HG03378 (cell line): ENCODE measurements around the gene TMEFF1.

Experiments used
- ATAC-seq: cut with Tn5 transposase; IDR thresholded peaks from one replicate; pipeline ENCODE4 v1.9.1; 2021; ENCODE audit warnings: mild to moderate bottlenecking, moderate library complexity; ENCODE audit not compliant: unreplicated experiment

The TMEFF1 gene

DNA sequence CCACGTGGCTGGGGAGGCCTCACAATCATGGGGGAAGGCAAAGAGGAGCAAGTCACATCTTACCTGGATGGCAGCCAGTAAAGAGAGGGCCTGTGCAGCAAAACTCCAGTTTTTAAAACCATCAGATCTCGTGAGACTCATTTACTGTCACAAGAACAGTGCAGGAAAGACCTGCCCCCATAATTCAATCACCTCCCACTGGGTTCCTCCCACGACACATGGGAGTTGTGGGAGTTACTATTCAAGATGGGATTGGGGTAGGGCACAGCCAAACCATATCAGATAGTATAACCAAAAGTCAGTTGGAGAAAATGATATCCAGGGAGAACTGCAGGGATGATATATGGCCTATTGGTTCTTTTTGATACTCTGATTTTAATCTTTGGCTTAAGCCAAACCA is 94.9 kb downstream of the TMEFF1 start:
- no peak for ATAC-seq

- ATAC-seq = no peak
Observed at GRCh38 chr9:100573655-100574260, 100.8 kb downstream of the TMEFF1 start.

GRCh38 chr9:100575006-100575405 is 102.1 kb downstream of the TMEFF1 start:
- no peak for ATAC-seq

GRCh38 chr9:100575765-100576386 is 102.9 kb downstream of the TMEFF1 start:
- no peak for ATAC-seq

DNA sequence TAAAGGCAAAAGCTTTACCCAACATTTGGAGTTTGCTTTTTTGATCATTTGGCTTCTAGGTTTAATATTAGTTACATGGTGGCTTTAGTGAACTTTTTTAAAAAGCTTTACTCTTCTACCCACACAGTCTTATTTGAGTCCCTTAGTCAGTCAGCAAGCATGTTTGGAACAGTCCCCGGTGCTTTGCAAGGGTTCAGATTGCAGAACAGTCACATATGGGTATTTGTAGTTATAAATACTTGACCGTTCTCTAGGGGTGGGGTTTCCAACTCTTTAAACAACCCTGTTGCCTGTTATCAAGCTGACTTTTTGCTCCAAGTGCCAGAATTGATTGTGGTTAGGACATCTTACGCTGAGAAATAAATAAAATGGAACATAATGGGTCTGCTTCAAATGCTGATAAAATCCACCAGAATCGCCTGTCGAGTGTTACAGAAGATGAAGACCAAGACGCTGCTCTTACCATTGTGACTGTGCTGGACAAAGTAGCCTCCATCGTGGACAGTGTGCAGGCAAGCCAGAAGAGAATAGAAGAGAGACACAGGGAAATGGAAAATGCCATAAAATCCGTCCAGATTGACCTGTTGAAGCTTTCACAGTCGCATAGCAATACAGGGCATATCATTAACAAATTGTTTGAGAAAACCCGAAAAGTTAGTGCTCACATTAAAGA is 105.0 kb downstream of the TMEFF1 start, which contains the start of gene CAVIN4:
Gene CAVIN4, plus strand, starts transcription at position 304 of the 673 bp plus-strand sequence. Its CDS starts 65 bp downstream, at position 369.
- ATAC-seq = no peak

DNA sequence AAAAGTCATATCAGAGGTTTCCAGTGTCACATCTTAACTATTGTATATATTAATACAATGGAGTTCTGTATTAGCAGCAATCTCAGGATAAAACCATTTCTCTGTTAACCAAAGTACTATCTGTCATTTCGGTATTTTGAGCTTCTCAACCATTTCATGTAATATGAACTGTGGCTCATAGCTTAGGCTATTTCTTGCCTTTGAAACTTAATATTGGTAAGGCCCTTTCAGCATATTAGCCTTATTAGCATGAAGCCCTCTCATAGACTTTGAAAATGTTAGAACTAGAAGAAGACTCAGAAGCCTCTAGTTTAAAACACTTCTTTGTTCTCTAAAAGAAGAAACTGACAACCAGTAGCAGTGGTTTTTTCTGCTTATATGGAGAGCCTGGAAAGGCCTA is 105.7 kb downstream of the TMEFF1 start:
- ATAC-seq = no peak

GRCh38 chr9:100579665-100580064 is 106.7 kb downstream of the TMEFF1 start:
- no peak for ATAC-seq

GRCh38 chr9:100580257-100580656 is 107.3 kb downstream of the TMEFF1 start:
- ATAC-seq = no peak

DNA sequence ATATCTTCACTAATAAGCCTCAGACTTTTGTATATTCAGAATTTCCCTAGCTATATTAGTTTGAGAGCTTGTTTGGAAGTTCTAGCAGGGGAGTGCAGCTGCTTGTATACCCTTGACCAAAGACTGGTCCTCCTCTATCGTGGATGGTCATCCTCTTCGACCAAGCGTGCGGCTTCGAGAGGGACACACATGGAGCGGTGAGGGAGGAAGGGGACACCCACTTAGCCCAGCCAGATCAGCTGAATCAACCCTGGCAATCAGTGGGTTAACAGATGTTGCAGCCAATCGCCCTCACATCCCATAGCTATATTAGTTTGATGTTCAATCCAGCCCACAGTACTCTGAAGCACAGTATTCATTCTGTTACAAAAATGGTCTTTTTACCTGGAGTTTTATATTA is 108.1 kb downstream of the TMEFF1 start:
- ATAC-seq = no peak

DNA sequence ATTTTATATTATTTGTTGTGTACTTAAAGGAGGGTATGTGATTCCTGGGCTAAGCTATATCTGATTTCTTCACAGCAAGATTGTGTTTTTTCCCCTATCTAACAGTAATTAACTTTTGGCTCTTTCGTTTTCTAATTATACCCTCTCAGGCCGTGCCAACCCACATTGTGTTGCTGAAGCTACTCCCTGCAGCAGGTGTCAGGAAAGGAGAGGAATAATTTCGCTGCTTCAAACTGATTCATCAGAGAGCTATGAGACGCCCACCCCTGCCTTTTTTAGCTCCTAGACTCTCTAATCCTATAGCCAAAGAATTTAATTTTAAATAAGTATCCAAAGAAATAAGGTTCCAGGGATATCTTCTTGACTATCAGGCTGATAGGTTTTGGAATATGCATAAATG is 108.7 kb downstream of the TMEFF1 start:
- ATAC-seq = no peak

DNA sequence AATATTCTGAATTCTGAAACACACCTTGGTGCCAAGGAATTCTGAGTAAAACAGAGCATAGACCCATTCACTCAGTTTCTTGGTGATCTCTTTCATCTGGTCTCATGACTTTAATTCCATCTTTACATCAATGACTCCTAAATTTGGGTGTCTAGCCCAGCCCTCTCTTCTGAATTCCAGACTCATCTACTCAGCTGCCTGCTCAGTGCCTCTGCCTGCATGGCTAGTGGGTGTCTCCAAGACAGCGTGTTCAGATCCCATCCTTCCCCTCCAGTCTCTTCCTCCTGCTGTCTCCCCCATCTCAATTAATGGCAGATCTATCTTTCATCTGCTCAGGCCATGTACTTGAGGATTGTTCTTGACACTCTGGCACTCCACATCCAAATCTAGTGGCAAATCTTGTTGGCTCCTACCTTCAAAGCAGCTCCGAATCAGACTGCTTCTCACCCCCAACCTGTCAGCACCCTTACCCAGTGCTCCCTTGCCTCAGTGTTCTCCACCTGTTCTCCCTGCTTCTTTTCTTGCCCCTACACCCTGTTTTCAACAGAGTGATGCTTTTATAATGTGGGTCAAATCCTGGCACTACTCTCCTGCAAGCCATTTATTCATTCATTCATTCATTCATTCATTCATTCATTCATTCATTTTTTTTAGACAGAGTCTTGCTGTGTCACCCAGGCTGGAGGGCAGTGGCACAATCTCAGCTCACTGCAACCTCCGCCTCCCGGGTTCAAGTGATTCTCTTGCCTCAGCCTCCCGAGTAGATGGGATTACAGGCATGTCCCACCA is 110.3 kb downstream of the TMEFF1 start:
- ATAC-seq = no peak

DNA sequence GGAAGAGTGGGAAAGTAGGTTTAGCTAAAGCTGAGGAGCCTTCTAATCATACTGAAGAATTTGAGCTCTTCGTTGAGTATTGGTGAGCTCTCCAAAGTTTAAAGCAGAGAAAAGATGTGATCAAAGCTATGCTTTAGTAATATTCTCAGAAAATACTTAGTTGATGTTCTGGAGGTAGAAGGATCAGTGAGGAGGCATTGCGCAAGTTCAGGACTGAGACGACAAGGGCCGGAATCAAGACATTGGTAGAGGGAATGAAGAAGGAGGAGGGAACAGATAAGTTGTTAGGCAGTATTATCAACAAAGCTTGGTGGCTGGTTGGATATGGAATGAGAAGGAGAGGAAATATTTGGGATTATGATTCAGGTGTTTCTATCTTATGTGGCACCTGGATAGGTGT is 112.0 kb downstream of the TMEFF1 start:
- no peak for ATAC-seq

DNA sequence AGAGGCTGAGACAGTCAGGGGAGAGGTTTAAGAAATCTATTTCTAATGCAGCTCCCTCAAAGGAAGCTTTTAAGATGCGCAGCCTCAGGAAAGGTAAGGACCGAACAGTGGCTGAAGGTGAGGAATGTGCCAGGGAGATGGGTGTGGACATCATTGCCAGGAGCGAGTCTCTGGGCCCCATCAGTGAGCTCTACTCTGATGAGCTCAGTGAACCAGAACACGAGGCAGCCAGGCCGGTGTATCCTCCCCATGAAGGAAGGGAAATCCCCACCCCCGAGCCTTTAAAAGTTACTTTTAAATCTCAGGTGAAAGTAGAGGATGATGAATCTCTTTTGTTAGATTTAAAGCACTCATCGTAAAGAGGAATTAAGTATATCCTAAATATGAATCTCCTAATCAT is 113.1 kb downstream of the TMEFF1 start:
- no peak for ATAC-seq

DNA sequence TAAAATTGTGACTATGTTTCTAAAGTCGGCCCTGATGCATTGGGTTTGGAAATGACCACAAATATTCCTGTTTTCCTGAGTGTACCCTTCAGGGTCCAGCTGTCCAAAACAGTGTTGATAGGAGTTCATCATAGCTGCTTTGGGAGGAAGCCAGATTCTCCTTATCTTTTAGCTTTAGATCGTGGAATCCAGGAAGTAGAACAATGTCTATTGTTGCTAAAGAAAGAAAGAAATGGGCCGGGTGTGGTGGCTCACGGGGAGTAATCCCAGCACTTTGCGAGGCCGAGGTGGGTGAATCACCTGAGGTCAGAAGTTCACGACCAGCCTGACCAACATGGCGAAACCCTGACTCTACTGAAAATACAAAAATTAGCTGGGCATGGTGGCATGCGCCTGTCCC is 114.4 kb downstream of the TMEFF1 start:
- ATAC-seq = no peak

DNA sequence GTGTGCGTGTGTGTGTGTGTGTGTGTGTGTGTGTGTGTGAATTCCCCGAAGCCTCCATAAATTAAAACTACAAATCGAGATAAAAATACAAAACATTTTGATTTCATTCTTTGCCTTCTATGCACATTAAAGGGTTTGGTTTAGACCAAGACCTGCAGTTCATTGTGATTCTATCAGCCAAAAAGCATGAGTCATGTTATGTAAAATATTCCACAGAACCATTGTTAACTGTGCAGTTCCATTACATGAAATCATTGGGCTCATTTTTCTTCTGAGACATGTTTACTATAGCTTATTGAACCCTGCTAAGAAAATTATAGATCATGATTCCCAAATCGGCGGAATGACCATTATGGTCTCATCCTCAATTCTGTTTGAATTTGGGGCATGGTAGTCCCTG is 116.6 kb downstream of the TMEFF1 start:
- ATAC-seq = no peak

- no peak for ATAC-seq
Observed at GRCh38 chr9:100590481-100590880, 117.5 kb downstream of the TMEFF1 start.

DNA sequence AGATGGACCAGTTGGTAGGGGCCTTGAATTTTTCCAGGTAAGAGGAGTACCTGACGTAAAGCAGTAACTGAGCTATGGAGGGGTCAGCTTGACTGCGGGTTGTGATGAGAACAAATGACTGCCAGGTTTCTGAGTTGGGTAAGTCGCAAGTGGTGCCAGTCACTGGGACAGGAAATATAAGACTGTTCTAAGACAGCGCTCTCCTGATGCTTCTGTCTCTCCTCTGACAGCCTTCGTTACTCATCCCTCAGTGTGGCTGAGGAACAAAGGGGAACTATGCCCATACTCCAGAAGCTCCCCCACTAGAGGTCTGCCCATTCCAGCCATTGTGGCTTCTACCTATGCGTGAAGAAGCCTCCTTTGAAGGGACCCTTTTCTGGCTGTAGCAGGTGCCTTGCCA is 118.2 kb downstream of the TMEFF1 start:
- ATAC-seq = no peak

DNA sequence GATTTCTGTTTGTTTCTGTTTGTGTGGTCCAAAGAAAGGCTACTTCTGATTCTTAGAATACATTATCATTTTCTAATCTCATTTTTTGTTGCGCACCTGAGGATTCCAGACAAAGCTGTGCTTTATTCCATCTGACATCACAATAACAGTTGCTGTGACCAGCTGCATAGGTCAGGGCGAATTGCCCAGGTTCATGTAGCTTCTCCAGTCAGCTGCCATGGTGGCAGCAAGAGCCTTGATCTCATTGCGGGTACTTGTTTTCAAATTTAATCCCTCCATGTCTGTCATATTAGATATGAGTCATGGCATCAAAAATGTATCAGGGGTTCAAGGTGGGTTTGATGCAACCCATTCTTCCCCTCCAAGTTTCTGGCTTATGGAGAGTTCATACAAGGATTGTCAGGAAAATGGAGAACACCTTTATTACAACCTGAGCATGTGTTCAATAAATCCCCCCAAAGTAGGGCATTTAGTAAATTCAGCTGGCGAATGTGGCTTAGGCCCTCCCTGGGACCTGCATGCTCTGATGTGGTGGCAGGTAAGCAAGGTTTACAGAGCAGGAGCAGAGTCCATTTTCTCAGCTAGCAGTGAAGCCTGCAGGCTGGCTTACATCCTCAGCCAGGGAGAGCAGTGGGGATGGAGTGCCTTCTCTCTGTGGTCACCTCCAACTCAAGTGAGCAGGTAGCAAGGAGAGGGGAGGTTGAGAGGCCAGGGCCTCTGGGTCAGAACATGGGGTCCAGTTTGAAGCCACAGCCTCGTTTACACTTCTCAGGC is 118.9 kb downstream of the TMEFF1 start:
- no peak for ATAC-seq

GRCh38 chr9:100595391-100596199 is 122.6 kb downstream of the TMEFF1 start:
- ATAC-seq = peak; percentile 49

DNA sequence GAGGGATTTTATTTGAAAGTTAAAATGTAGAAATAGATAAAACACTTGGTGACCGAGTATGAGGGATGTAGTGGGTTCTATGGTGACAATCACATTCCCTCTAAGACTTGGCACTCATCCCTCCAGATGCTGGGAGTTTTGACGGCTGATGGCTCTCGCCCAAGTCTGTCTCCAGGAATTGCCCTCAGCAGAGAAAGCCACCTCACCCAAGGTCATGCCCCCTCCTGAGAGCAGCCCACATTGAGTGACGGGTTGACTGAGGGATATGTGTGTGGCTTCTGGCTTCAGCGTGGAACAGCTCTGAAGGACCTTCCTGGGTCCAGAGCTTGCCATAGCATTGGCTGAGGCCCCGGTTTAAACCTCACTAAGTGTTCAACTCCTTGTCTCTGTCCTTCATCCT is 124.3 kb downstream of the TMEFF1 start:
- no peak for ATAC-seq
